D721Med (cell line): ENCODE results near the gene SMYD5.
A peak's percentile ranks its signal among the peaks of the same experiment; 100 is the strongest.

ENCODE experiments used
- DNase-seq: peaks from one replicate; pipeline ENCODE4 v3.0.0; 2011; ENCODE audit warnings: low spot score; ENCODE audit not compliant: insufficient read length
- FAIRE-seq: peaks from 2 replicates; lab custom pipeline; 2011; peaks lifted over from hg19 to GRCh38; lab: Jason Lieb, UNC
- TF ChIP-seq, protein P1 (sequence below): IDR thresholded peaks from 2 replicates; pipeline ENCODE4 v1.5.1; 2012; ENCODE audit warnings: mild to moderate bottlenecking, control low read depth; ENCODE audit not compliant: insufficient read depth; ENCODE audit errors: missing control alignments

The SMYD5 gene

DNA sequence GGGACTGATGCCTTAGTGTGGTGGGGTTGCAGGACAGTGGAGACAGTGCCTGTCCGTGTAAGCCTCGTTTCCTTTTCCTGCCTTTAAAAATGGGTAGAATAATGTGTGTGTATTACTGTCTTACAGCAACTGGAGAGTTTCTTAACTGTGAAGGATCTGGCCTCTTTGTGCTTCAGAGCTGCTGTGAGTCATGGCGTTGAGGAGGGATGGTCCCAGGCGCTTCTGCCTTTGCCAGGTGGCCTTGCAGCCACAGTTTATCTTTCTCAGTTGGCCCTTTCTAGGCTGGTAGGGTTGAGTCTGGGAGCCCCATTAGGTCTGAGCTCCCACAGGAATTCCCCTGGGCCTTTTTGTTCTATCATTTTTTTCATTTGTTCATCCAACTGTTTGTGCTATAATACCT, 9.8 kb downstream of the SMYD5 start:
- DNase-seq (no peak), FAIRE-seq (no peak)
- TF ChIP-seq, protein P1, sequence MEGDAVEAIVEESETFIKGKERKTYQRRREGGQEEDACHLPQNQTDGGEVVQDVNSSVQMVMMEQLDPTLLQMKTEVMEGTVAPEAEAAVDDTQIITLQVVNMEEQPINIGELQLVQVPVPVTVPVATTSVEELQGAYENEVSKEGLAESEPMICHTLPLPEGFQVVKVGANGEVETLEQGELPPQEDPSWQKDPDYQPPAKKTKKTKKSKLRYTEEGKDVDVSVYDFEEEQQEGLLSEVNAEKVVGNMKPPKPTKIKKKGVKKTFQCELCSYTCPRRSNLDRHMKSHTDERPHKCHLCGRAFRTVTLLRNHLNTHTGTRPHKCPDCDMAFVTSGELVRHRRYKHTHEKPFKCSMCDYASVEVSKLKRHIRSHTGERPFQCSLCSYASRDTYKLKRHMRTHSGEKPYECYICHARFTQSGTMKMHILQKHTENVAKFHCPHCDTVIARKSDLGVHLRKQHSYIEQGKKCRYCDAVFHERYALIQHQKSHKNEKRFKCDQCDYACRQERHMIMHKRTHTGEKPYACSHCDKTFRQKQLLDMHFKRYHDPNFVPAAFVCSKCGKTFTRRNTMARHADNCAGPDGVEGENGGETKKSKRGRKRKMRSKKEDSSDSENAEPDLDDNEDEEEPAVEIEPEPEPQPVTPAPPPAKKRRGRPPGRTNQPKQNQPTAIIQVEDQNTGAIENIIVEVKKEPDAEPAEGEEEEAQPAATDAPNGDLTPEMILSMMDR: no peak

DNA sequence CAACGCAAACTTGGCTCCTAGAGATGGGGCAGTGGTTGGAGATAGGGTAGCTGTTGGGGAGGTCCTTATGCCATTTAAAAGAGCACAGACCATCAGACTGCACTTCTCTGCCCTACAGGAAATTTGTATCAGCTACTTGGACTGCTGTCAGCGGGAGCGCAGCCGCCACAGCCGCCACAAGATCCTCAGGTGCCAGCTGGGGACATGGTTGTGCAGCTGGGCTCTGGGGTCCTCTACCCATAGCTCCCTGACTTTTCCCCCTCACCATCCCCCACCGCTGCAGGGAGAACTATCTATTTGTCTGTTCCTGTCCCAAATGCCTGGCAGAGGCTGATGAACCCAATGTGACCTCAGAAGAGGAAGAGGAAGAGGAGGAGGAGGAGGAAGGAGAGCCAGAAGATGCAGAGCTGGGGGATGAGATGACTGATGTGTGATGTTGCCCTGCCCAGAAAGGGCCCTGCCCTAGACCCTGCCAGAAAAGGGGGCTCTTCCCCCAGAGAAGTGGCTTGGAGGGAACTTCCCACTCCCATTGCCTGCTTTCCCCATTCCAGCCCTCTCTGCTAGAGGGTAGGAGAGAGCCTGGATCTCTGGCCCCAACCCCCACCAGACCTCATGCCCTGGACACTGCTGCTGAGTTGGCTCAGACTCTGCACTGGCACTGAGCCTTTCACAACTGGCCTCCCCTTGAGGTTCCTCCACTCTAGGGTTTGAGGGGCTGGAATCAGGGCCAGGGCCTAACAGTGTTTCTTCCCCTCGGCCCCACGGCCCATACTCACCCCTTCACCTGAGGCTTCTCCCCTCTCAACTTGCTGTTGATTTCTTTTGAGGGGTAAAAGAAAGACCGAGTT, 11.7 kb downstream of the SMYD5 start:
- FAIRE-seq (no peak), DNase-seq (no peak)
- TF ChIP-seq, protein P1: no peak

DNA sequence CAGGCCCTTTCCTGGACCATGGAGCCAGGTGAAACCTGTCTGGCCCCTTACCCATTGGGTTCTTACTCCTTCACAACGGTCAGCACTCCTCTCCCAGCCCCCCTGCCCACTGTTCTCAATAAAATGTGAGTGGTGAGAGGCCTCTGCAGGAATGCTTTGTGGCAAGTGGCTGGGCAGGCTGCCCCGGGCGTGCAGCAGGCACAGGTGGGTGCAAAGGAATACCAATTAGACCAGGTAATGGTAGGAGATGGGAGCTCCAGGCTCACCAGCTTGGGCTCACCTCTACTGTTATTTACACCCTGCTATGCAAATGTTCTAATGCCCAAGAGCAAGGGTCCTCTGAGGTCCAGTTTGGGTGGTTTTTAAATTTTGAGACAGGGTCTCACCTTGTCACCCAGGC, 13.0 kb downstream of the SMYD5 start:
- DNase-seq (no peak), FAIRE-seq (no peak)
- TF ChIP-seq, protein P1: no peak

DNA sequence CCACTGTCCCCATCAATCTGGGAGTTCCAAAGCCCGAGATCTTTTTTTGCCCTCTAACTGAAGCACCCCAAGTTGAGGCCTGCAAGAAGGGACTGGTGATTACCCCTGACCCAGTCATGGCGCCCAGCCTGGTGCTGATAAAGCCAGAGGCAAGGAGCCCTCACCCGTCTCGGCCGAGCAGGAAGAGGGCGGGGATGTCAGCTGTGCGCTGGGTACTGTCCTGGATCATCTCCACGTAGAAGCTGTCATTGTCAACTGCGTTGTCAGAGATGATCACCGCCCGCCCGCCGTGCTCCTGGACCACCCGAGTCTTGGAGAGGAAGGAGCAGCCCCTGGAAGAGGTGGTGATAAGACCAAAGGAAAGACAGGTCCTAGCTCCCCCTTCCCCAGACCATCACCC, 14.6 kb downstream of the SMYD5 start:
- TF ChIP-seq, protein P1: no peak
- DNase-seq (no peak), FAIRE-seq (no peak)

DNA sequence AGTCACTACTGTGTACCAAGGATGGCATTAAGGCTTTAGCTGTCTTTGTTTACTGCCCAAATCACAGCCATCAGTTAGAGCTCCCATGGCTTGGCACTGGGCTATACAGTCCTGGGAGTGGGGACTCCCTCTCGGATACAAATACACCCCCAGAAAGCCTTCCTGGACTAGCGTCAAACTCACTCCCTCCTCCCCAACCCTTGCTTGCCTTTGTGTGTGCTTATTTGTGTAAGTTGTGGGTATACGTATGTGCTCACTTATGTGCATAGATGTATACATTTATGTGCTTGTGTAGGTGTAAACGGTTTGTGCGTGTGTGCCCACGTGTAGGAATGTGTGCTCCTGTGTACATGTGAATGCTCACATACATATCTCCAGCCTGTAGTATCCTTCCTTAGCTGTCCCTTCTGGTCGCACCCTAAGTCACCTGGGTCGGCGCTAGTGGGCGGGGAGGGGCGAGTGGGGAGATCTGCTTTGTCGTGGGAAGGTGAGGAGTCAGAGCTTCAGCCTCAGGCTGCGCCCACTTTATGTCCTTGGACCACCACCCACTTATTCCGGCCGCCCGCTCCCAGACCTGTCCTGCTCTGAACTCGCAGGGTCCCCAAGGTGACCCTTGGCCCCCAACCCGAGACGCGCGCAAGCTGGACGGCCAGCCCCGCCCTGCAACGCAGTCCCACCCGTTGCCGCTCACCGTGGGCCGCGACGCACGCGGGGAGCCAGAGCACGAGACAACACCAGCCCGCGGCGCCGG, 18.5 kb downstream of the SMYD5 start:
- no peak for FAIRE-seq
- TF ChIP-seq, protein P1: no peak
- DNase-seq: no peak

DNA sequence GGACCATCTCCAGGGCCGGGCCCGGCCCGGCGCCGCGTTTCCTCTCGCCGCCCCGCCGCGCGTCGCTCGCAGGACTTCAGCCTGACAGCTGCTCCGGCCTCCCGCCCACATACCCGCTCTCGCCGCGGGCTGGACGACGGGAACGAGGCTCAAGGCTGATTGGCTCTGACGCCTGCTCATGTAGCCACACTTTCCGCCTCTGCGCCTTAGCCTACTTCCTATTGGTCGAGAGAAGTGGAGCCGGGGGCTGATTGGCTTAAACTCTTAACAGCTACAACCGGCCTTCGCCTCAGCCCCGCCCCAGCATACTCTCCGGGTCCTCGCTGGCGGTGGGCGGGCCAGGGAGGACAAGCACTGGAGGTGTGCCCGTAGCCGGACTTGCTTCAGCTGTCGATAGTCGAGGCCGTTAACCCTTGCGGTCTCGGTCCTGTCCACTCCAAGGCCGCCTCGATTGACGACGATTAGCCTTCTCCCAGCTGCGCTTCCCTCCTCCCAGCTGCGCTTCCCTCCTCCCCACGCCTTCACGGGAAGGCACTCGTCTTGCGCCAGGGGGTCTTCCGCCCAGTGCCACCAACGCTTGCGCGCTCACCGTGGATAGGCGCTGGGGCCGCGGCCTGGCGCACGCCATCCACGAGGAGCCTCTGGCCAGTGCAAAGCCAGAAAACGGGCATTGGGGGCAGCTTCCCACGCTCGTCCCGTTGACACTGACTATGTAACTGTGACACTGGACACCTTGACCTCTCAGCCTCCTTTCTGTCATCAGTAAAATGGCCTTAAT, 19.3 kb downstream of the SMYD5 start, which contains the start of gene PRADC1:
TSS of gene PRADC1 (minus strand) at position 86 of the 778 bp plus-strand sequence. CDS start at position 7, 79 bp downstream.
- FAIRE-seq (no peak), DNase-seq (peak; percentile 92)
- TF ChIP-seq, protein P1: no peak
